Right ventricle myocardium inferior (tissue), 1 donor: ENCODE data around the gene SYPL1. TPM values are rescaled to one million over a fixed set of nuclear protein-coding genes. Genes with fewer than 3 reads are reported as not detected.

Experiments used
- ATAC-seq: fragments of 200-7000 bp; cut with Tn5 transposase; one replicate; pipeline ENCODE4 v1.9.1; 2020; ENCODE audit warnings: mild to moderate bottlenecking, moderate library complexity
- DNase-seq: peaks from one replicate; pipeline ENCODE4 v3.0.0; 2021; ENCODE audit errors: missing footprints
- intact Hi-C: fragments of 100-400 bp; cut with DNase I; formaldehyde crosslinking; loops from one replicate; pipeline ENCODE4 v1.11.0; 2022
- total RNA-seq: library from RNA; stranded (reverse); fragmentation: NEBNext Ultra II Directional; extraction: Animal tissue kit (Norgen Biotek cat#: 25700); gene quantifications from one replicate; pipeline ENCODE4 v1.2.1, GENCODE V29; 2021
- donor health status: DM: no; HTN: yes; CAD: no; lungs with severe emphysema.

The SYPL1 gene
- total RNA-seq, 1 donor from 2014 or later = 89.9 TPM

- no peak for ATAC-seq
- no peak for DNase-seq
- intact Hi-C loops = no loop called here
Observed at GRCh38 chr7:106047184-106047583, 64.9 kb downstream of the SYPL1 start.

DNA sequence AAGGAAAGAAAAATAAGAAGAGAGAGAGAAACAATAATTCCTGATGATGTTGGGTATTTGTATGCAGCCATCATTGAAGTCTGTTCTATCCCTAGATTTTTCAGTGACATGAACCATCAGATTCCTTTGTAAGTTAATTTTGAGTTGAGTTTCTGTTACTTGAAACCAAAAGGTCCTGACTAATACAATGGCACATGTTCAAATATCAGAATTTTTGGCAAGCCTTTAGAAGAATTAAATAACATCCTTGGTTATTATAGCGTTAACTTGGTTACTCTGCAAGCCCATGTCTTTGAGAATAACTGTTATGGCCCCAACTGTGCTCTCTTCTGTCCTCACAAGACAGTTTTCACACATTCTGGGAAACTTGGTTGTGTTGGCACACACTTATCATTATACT lies 66.5 kb downstream of the SYPL1 start:
- ATAC-seq = no peak
- intact Hi-C loops = no loop called here

GRCh38 chr7:106045139-106045538 lies 67.0 kb downstream of the SYPL1 start:
- ATAC-seq (no peak), DNase-seq (no peak)
- intact Hi-C loops = no loop called here

More for the DNA sequence above, 66.5 kb downstream of the SYPL1 start:
- no peak for DNase-seq

- DNase-seq (no peak), ATAC-seq (no peak)
- intact Hi-C loops = loop anchor here (1.0 to 2.0 kb wide), 3 partner anchors 107 to 389 kb away; no protein-coding TSS in a partner anchor
Observed at GRCh38 chr7:106042196-106042611, 69.9 kb downstream of the SYPL1 start.

DNA sequence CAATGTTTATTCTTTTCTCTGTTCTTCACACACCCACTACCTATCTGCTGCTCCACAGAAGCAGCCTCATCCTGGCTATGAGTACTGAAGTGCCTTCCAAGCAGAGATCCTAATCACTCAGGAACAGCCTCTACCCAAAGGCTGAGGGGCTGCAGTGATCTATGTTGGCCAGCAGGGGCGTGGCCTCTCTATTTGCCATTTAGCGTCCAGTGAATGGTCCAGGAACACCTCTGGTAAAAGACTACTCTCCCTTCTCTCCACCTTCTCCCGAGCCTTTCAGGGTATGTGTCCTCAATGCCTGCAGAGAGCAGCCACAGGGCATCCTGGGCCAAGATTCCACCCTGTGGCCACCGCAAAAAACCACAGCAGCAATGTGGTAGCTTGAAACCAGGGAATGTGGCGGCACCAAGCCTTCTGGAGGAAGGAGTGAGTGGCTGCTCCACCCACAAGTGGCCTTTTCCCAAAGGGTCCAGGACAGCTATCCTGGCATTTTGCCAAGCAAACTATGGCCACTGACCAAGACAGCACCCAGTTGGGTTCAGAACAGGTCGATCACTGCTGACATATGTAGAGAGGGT lies 70.9 kb downstream of the SYPL1 start:
- no peak for DNase-seq
- ATAC-seq = no peak
- intact Hi-C loops = no loop called here

Other genes starting within 250 kb of the SYPL1 start
- 6.7 TPM for gene ATXN7L1, start 235.7 kb downstream of the SYPL1 start, total RNA-seq
- 3.6 TPM for gene CDHR3, start 149.0 kb downstream of the SYPL1 start, total RNA-seq
- gene NAMPT, start 172.7 kb upstream of the SYPL1 start, total RNA-seq = 219 TPM